Measurements from ENCODE around the gene MAP3K12.

DNA sequence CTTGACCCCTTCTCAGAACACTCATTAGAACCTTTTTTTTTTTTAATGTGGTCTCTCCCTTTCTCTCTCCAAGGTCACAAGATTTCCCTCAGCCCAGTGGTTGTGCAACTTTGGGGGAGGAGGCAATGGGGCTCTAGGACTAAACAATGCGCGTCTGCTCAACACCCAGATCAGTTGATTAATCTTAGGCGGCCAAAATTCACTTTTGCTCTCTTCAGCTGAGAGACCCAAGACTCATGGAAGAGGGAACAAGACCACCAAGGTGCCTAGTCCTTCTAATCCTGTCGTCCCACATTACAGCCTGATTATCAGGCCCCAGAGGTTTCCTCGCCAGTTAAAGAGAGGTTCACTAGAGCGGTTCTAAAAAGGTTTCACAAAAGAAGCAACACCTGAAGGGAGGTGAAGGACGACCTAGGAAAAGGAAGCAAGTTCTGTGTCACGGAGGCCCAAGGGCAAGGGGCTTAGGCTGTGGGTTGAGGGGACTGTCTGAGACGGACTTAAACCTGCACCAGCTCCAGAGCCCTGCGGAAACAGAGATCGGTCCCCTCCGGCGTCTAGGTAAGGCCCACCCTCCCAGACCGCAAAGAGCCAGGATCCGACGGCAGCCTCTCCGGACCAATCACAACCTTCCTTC is 1.0 kb upstream of the MAP3K12 start:
- TF ChIP-seq, protein P1, sequence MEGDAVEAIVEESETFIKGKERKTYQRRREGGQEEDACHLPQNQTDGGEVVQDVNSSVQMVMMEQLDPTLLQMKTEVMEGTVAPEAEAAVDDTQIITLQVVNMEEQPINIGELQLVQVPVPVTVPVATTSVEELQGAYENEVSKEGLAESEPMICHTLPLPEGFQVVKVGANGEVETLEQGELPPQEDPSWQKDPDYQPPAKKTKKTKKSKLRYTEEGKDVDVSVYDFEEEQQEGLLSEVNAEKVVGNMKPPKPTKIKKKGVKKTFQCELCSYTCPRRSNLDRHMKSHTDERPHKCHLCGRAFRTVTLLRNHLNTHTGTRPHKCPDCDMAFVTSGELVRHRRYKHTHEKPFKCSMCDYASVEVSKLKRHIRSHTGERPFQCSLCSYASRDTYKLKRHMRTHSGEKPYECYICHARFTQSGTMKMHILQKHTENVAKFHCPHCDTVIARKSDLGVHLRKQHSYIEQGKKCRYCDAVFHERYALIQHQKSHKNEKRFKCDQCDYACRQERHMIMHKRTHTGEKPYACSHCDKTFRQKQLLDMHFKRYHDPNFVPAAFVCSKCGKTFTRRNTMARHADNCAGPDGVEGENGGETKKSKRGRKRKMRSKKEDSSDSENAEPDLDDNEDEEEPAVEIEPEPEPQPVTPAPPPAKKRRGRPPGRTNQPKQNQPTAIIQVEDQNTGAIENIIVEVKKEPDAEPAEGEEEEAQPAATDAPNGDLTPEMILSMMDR (IDR thresholded peaks at IDR 0.05): no peak
- TF ChIP-seq EZH2 (IDR thresholded peaks at IDR 0.05) (no peak), EZH2phosphoT487 (IDR thresholded peaks at IDR 0.05) (no peak)

Measured in neural progenitor cell (in vitro differentiated cells).